ENCODE results near the gene GPR101.
"Not testable (repeated sequence)": the region's sequence is repeated elsewhere in the genome, so short reads cannot be mapped to it uniquely, and the experiment has no call there.

GPR101 gene

DNA sequence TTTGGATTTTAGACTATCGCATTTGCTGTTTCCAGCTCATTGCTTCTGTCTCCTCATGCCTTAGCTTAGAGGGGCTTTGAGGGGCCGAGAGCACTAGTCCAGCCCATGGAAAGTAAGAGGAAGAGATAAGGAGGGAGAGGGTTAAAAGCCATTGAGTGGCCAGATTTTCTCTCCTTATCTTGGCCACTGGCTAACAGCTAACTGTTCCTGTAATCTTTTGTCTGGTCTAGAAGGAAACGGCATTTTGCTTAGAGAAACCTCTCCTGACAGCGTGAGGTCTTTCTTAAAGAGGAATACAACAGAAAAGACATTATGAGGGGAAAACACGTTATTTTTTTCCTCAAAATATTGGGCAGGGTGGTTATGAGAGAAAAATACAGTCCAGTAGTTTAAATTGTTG lies 7.9 kb downstream of the GPR101 start:
- no peak for DNase-seq (ENCODE audit: low read depth in 2 of 3, low spot score in 2 of 3)

DNA sequence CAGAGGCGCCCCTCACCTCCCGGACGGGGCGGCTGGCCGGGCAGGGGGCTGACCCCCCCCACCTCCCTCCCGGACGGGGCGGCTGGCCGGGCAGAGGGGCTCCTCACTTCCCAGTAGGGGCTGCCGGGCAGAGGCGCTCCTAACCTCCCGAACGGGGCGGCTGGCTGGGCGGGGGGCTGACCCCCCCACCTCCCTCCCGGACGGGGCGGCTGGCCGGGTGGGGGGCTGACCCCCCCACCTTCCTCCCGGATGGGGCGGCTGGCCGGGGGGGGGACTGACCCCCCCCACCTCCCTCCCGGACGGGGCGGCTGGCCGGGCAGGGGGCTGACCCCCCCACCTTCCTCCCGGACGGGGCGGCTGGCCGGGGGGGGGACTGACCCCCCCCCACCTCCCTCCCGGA lies 33.6 kb downstream of the GPR101 start:
- DNase-seq (ENCODE audit: low read depth in 2 of 3, low spot score in 2 of 3), result not testable (repeated sequence)

DNA sequence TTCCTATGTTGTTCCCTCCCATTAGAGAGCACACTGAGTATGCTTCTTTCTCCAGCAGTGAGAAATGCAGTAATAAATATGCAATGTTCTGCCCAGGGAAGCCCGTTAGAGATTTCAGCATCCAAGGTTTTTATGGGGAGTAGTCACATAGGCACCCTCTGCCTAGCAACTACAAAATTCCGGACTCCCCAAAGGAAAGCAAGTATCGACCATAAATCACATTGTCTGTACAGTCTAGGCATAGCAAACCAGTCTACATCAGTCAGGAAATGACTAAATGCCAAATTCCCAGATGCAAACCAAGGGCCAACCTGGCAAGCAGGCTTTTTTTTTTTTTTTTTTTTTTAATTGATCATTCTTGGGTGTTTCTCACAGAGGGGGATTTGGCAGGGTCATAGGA lies 34.8 kb downstream of the GPR101 start:
- DNase-seq (ENCODE audit: low read depth in 2 of 3, low spot score in 2 of 3), result no peak
